ENCODE data around the gene SDC4. TPM values are rescaled to one million over a fixed set of nuclear protein-coding genes. Genes with fewer than 3 reads are reported as not detected.

Gene SDC4
- total and polyA plus RNA-seq, 10 of the 15 experiments (the other 5 are each of a cell fraction or from before 2014, with no cell fraction given) = 0.52 to 11.3 (median 1.4) TPM

- H3K4me3 ChIP-seq = no peak overlapping the region
- ChIA-PET CTCF (interaction anchor here (1.2 to 19.4 kb wide), 7 partner anchors 12 to 93 kb away, joined by 3 to 685 read pairs (median 57); no protein-coding TSS in a partner anchor), SMC1A (ENCODE audit: uncharacterized antibody, unreplicated experiment) (interaction anchor here (1.3 to 19.8 kb wide), 5 partner anchors 10 to 412 kb away, joined by 3 to 440 read pairs (median 7); no protein-coding TSS in a partner anchor), RAD21 (ENCODE audit: unreplicated experiment) (interaction anchor here (0.6 to 17.6 kb wide), 2 partner anchors 46 to 79 kb away, joined by 3 to 394 read pairs; no protein-coding TSS in a partner anchor), POLR2A (no interaction called here)
- BruUV-seq (replicated peaks) = no TSS peak
- H3K36me3 ChIP-seq (ENCODE audit: control insufficient read depth in 2 of 2, insufficient read depth in 2 of 2, low read length in 1 of 2) = no peaks in the 10 kb centered on the region
- H3K4me1 ChIP-seq (ENCODE audit: control insufficient read depth, insufficient read depth, low read length) = peaks cover 18% of the 10 kb centered on the region
- no peak overlapping the region for H3K9ac ChIP-seq (ENCODE audit: control insufficient read depth, insufficient read depth, low read length)
- intact Hi-C loops (cut with micrococcal nuclease; ENCODE audit: unreplicated experiment) = no loop called here
- peaks cover 1% of the 10 kb centered on the region; the same call in 1 of the 2 replicates for H3K79me2 ChIP-seq (ENCODE audit: control insufficient read depth, insufficient read depth, low read length)
- no peaks in the 10 kb centered on the region for H4K20me1 ChIP-seq (ENCODE audit: control insufficient read depth, insufficient read depth)
- H2AFZ ChIP-seq (ENCODE audit: control insufficient read depth, low read depth, low read length) = no peak overlapping the region
- no peaks in the 10 kb centered on the region for H3K9me3 ChIP-seq (replicated peaks; ENCODE audit: control insufficient read depth, insufficient read depth, low read length)
- H3K27me3 ChIP-seq (replicated peaks in 1 of 2; ENCODE audit: control insufficient read depth in 2 of 2, insufficient read depth in 2 of 2, low read length in 1 of 2) = no peaks in the 10 kb centered on the region
- DNase-seq (ENCODE audit: low read depth, low spot score) (no peak), FAIRE-seq (no peak), ATAC-seq (no peak)
- WGBS (ENCODE audit: insufficient coverage, insufficient replicate concordance, low lambda C conversion rate, missing lambda C conversion rate) = 34% methylated on average over 10 of the region's 10 CpGs
- H3K27ac ChIP-seq (ENCODE audit: control insufficient read depth, insufficient read depth) = no peak overlapping the region
- H3K4me2 ChIP-seq (ENCODE audit: control insufficient read depth, insufficient read depth) = no peak overlapping the region
- no peak for TF ChIP-seq RUNX3 (IDR thresholded peaks at IDR 0.05; ENCODE audit: low read length)
- TF ChIP-seq SMC3 (IDR thresholded peaks at IDR 0.05; ENCODE audit: borderline replicate concordance, low read length) = no peak
- no peak for TF ChIP-seq BCL3 (IDR thresholded peaks at IDR 0.05; ENCODE audit: borderline replicate concordance, insufficient read depth, low read depth, low read length, poor library complexity, severe bottlenecking)
- TF ChIP-seq MTA2 (IDR thresholded peaks at IDR 0.05; ENCODE audit: low read depth) = no peak
- no peak for TF ChIP-seq CREB1 (IDR thresholded peaks at IDR 0.05; ENCODE audit: low read depth)
- TF ChIP-seq HDGF (IDR thresholded peaks at IDR 0.05) = no peak
- no peak for TF ChIP-seq MAX (IDR thresholded peaks at IDR 0.05; ENCODE audit: low read depth, low read length)
- TF ChIP-seq BACH1 (IDR thresholded peaks at IDR 0.05; ENCODE audit: borderline replicate concordance) = no peak
- no peak for TF ChIP-seq HCFC1 (IDR thresholded peaks at IDR 0.05; ENCODE audit: low read length)
- no peak for TF ChIP-seq WRNIP1 (IDR thresholded peaks at IDR 0.05; ENCODE audit: borderline replicate concordance, low read depth, low read length)
- TF ChIP-seq MEF2A (IDR thresholded peaks at IDR 0.05; ENCODE audit: insufficient read depth, low read depth, low read length) = no peak
- TF ChIP-seq REST (IDR thresholded peaks at IDR 0.05; ENCODE audit: low read depth, low read length) = no peak
- in situ Hi-C loops (cut with MboI) = no loop called here
These were observed 10.3 kb upstream of the SDC4 start for GRCh38 chr20:45358282-45359068.

All from GM12878 (cell line).